Measurements from ENCODE around the gene VAV1. TPM values are rescaled to one million over a fixed set of nuclear protein-coding genes. Genes with fewer than 3 reads are reported as not detected.

The VAV1 gene
- total and polyA plus RNA-seq, 2 experiments from 2014 or later: 0.82 to 1.8 TPM

- Histone ChIP-seq H3K4me2 (peak overlapping the region; percentile 95), H4K20me1 (replicated peaks; ENCODE audit: insufficient read depth) (peaks cover 15% of the 10 kb centered on the region; the same call in 1 of the 2 replicates), H2AFZ (peak overlapping the region; percentile 89; the same call in 1 of the 2 replicates), H3K36me3 (ENCODE audit: insufficient read depth) (0 out of 2 replicates have a peak, but pooled peaks cover 5% of the 10 kb centered on the region), H3K4me3 (peak overlapping the region; percentile 58), H3K4me1 (ENCODE audit: insufficient read depth) (peaks cover 36% of the 10 kb centered on the region), H3K79me2 (replicated peaks; ENCODE audit: insufficient read depth) (peaks cover 34% of the 10 kb centered on the region), H3K27ac (ENCODE audit: low read depth) (peak overlapping the region; percentile 95), H3K27me3 (ENCODE audit: insufficient read depth) (no peaks in the 10 kb centered on the region), H3K9me2 (ENCODE audit: insufficient read depth) (no peaks in the 10 kb centered on the region), H3F3A (replicated peaks; ENCODE audit: low read depth) (0 out of 2 replicates have a peak, but pooled peaks cover 11% of the 10 kb centered on the region)
- Mint-ChIP-seq H3K4me3 (peak overlapping the region; percentile 95), H3K4me1 (peaks cover 43% of the 10 kb centered on the region), H3K36me3 (ENCODE audit: low read depth) (peaks cover 11% of the 10 kb centered on the region), H3K27me3 (ENCODE audit: insufficient read depth, low read depth, poor library complexity) (peaks cover 19% of the 10 kb centered on the region), H3K9me3 (no peaks in the 10 kb centered on the region), H3K27ac (peak overlapping the region; percentile 95)
- DNase-seq (ENCODE audit: low spot score) (peak; percentile 83), ATAC-seq (peak; percentile 30)
- TF ChIP-seq EZH2 (IDR thresholded peaks at IDR 0.05; ENCODE audit: low read depth, unreplicated experiment): no peak
- peak; percentile 98 for TF ChIP-seq ETS1 (IDR thresholded peaks at IDR 0.05)
- TF ChIP-seq ZNF331 (CRISPR knock-in tag; IDR thresholded peaks at IDR 0.05; ENCODE audit: low read depth): no peak
- TF ChIP-seq ZNF462 (CRISPR knock-in tag; IDR thresholded peaks at IDR 0.05): no peak
- peak; percentile 16; the same call in 1 of the 2 replicates for TF ChIP-seq POLR2AphosphoS5 (IDR thresholded peaks at IDR 0.05; ENCODE audit: low read depth)
- TF ChIP-seq CTCF (conservative IDR thresholded peaks at IDR 0.05; ENCODE audit: low read depth in 2 of 2): peak; percentile 65 to 80
- TF ChIP-seq REST (IDR thresholded peaks at IDR 0.05; ENCODE audit: unreplicated experiment): no peak
- no peak for TF ChIP-seq CREB1 (CRISPR knock-in tag; IDR thresholded peaks at IDR 0.05; ENCODE audit: low read depth)
These were observed 34.4 kb upstream of the VAV1 start for GRCh38 chr19:6737873-6738786.

Measured in GM23338 (cell line).